AG04450 (cell line): ENCODE results near the gene HOXD12. TPM values are rescaled to one million over a fixed set of nuclear protein-coding genes. Genes with fewer than 3 reads are reported as not detected.

Source experiments
- CTCF ChIA-PET: fragments of 300-600, 350-600 bp; formaldehyde crosslinking; extraction: SDS; loops from one replicate; lab custom pipeline; 2022; ENCODE audit warnings: antibody characterized with exemption, inconsistent platforms; lab: Charles Lee
- POLR2A ChIA-PET: fragments of 350-600 bp; formaldehyde crosslinking; extraction: SDS; loops from one replicate; lab custom pipeline; 2021; ENCODE audit warnings: antibody characterized with exemption, inconsistent platforms; lab: Yijun Ruan, JAX
- DNase-seq: peaks from one replicate; pipeline ENCODE4 v3.0.0-alpha.2; 2011; ENCODE audit warnings: low read depth, low spot score
- H3K27ac ChIP-seq: one replicate; pipeline ENCODE4 v1.5.1; 2012; ENCODE audit warnings: low read depth, low read length, control low read depth
- H3K27me3 ChIP-seq: one replicate; pipeline ENCODE4 v1.6.0; 2012; ENCODE audit warnings: low read length; ENCODE audit not compliant: control insufficient read depth, insufficient read depth
- H3K4me3 ChIP-seq: 2 replicates; pipeline ENCODE4 v1.5.1; 2011; ENCODE audit warnings: mild to moderate bottlenecking, low read depth, low read length, control low read depth
- H3K9me3 ChIP-seq: 2 replicates; pipeline ENCODE4 v1.5.1; 2012; ENCODE audit warnings: low read length; ENCODE audit not compliant: control insufficient read depth, insufficient read depth
- CTCF ChIP-seq: IDR thresholded peaks from 2 replicates; pipeline ENCODE4 v1.5.1; 2011; ENCODE audit warnings: low read depth, low read length, control low read depth, inconsistent platforms
- polyA plus RNA-seq: library from polyadenylated mRNA; depleted of rRNA; stranded (reverse); fragments of >200 nt; gene quantifications from 2 replicates; pipeline ENCODE4 v1.2.3, GENCODE V29; 2011

Gene HOXD12
- polyA plus RNA-seq, 1 experiment, result not detected

- ChIA-PET POLR2A (no interaction called here), CTCF (interaction anchor here (1.9 to 3.2 kb wide), 2 partner anchors 400 to 839 kb away, joined by 5 to 65 read pairs; no protein-coding TSS in a partner anchor)
- DNase-seq, result no peak
- Histone ChIP-seq H3K27me3 (peaks cover 77% of the 10 kb centered on the region), H3K27ac (no peak overlapping the region), H3K4me3 (no peak overlapping the region), H3K9me3 (peaks cover 11% of the 10 kb centered on the region; the same call in 1 of the 2 replicates)
- TF ChIP-seq CTCF, result no peak
Measured at GRCh38 chr2:176089843-176090395, 9.7 kb upstream of the HOXD12 start.

GRCh38 chr2:176090862-176091261 is 8.7 kb upstream of the HOXD12 start:
- H3K27me3 ChIP-seq, result peaks cover 77% of the 10 kb centered on the region
- CTCF ChIA-PET, result interaction anchor here (0.9 kb wide), 1 partner anchor 401 kb away, joined by 7 read pairs; no protein-coding TSS in a partner anchor
- POLR2A ChIA-PET, result no interaction called here

GRCh38 chr2:176091329-176092258 is 8.0 kb upstream of the HOXD12 start:
- no peak overlapping the region for H3K27ac ChIP-seq
- CTCF ChIA-PET, result interaction anchor here (0.9 to 1.0 kb wide), 2 partner anchors 402 kb away, joined by 3 to 7 read pairs; no protein-coding TSS in a partner anchor
- TF ChIP-seq CTCF, result no peak

More at GRCh38 chr2:176090862-176091261, 8.7 kb upstream of the HOXD12 start:
- Histone ChIP-seq H3K9me3 (peaks cover 11% of the 10 kb centered on the region; the same call in 1 of the 2 replicates), H3K4me3 (no peak overlapping the region), H3K27ac (no peak overlapping the region)
- no peak for TF ChIP-seq CTCF
- DNase-seq, result no peak

GRCh38 chr2:176092270-176093144 is 7.1 kb upstream of the HOXD12 start, which contains the start of gene HOXD13:
TSS of gene HOXD13 (plus strand) at chr2:176092721. CDS start at chr2:176092891, 170 bp downstream.
- POLR2A ChIA-PET, result no interaction called here
- no peak for TF ChIP-seq CTCF
- H3K4me3 ChIP-seq, result no peak within 1 kb of the TSS

More at GRCh38 chr2:176091329-176092258, 8.0 kb upstream of the HOXD12 start:
- no peak for DNase-seq
- H3K27me3 ChIP-seq, result peaks cover 77% of the 10 kb centered on the region
- peaks cover 11% of the 10 kb centered on the region; the same call in 1 of the 2 replicates for H3K9me3 ChIP-seq
- POLR2A ChIA-PET, result no interaction called here
- H3K4me3 ChIP-seq, result no peak overlapping the region

More at GRCh38 chr2:176092270-176093144, 7.1 kb upstream of the HOXD12 start, which contains the start of gene HOXD13:
- H3K27me3 ChIP-seq, result peaks cover 78% of the 10 kb centered on the region
- CTCF ChIA-PET, result interaction anchor here (1.0 kb wide), 1 partner anchor 403 kb away, joined by 3 read pairs; no protein-coding TSS in a partner anchor
- no peak within 1 kb of the TSS for H3K27ac ChIP-seq
- peaks cover 13% of the 10 kb centered on the region; the same call in 1 of the 2 replicates for H3K9me3 ChIP-seq
- DNase-seq, result no peak
